ENCODE measurements around the gene SMARCA1. TPM values are rescaled to one million over a fixed set of nuclear protein-coding genes. Genes with fewer than 3 reads are reported as not detected.
A peak's percentile ranks its signal among the peaks of the same experiment; 100 is the strongest.

The SMARCA1 gene
- total RNA-seq, 1 experiment from 2014 or later: 56.9 TPM

GRCh38 chrX:129478516-129478915, 44.8 kb downstream of the SMARCA1 start:
- BruUV-seq (replicated peaks): no TSS peak
- H3K36me3 ChIP-seq (ENCODE audit: insufficient read depth, low read length, poor library complexity, severe bottlenecking): peaks cover 3% of the 10 kb centered on the region
- H3K4me1 ChIP-seq (ENCODE audit: insufficient read depth, low read length, poor library complexity, severe bottlenecking): no peaks in the 10 kb centered on the region
- H3K27me3 ChIP-seq (replicated peaks; ENCODE audit: insufficient read depth, low read depth, low read length, poor library complexity): no peaks in the 10 kb centered on the region
- H3K27ac ChIP-seq (ENCODE audit: low read depth, low read length, poor library complexity, severe bottlenecking): no peak overlapping the region
- intact Hi-C loops (cut with micrococcal nuclease; ENCODE audit: unreplicated experiment): no loop called here
- TF ChIP-seq, protein P1, sequence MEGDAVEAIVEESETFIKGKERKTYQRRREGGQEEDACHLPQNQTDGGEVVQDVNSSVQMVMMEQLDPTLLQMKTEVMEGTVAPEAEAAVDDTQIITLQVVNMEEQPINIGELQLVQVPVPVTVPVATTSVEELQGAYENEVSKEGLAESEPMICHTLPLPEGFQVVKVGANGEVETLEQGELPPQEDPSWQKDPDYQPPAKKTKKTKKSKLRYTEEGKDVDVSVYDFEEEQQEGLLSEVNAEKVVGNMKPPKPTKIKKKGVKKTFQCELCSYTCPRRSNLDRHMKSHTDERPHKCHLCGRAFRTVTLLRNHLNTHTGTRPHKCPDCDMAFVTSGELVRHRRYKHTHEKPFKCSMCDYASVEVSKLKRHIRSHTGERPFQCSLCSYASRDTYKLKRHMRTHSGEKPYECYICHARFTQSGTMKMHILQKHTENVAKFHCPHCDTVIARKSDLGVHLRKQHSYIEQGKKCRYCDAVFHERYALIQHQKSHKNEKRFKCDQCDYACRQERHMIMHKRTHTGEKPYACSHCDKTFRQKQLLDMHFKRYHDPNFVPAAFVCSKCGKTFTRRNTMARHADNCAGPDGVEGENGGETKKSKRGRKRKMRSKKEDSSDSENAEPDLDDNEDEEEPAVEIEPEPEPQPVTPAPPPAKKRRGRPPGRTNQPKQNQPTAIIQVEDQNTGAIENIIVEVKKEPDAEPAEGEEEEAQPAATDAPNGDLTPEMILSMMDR (conservative IDR thresholded peaks at IDR 0.05; ENCODE audit: low read depth, low read length): no peak
- TF ChIP-seq EZH2 (IDR thresholded peaks at IDR 0.05; ENCODE audit: borderline replicate concordance, low read depth, low read length, poor library complexity, severe bottlenecking): no peak
- no peaks in the 10 kb centered on the region for H3K9me3 ChIP-seq (ENCODE audit: low read depth, low read length, poor library complexity, severe bottlenecking)
- ChIA-PET CTCF (no interaction called here), POLR2A (ENCODE audit: low non-redundant PET) (no interaction called here)
- no peak for DNase-seq (ENCODE audit: low spot score)
- no peak overlapping the region for H3K4me3 ChIP-seq (ENCODE audit: low read depth, low read length, poor library complexity, severe bottlenecking)

- Histone ChIP-seq H3K27me3 (replicated peaks; ENCODE audit: insufficient read depth, low read depth, low read length, poor library complexity) (no peaks in the 10 kb centered on the region), H3K36me3 (ENCODE audit: insufficient read depth, low read length, poor library complexity, severe bottlenecking) (peaks cover 7% of the 10 kb centered on the region), H3K4me3 (ENCODE audit: low read depth, low read length, poor library complexity, severe bottlenecking) (no peak overlapping the region), H3K27ac (ENCODE audit: low read depth, low read length, poor library complexity, severe bottlenecking) (no peak overlapping the region), H3K4me1 (ENCODE audit: insufficient read depth, low read length, poor library complexity, severe bottlenecking) (no peaks in the 10 kb centered on the region), H3K9me3 (ENCODE audit: low read depth, low read length, poor library complexity, severe bottlenecking) (no peaks in the 10 kb centered on the region)
- no TSS peak for BruUV-seq (replicated peaks)
- POLR2A ChIA-PET (ENCODE audit: low non-redundant PET): no interaction called here
- DNase-seq (ENCODE audit: low spot score): peak; percentile 20
- CTCF ChIA-PET: no interaction called here
- TF ChIP-seq, protein P1 (conservative IDR thresholded peaks at IDR 0.05; ENCODE audit: low read depth, low read length): no peak
- TF ChIP-seq EZH2 (IDR thresholded peaks at IDR 0.05; ENCODE audit: borderline replicate concordance, low read depth, low read length, poor library complexity, severe bottlenecking): no peak
- intact Hi-C loops (cut with micrococcal nuclease; ENCODE audit: unreplicated experiment): no loop called here
Observed at GRCh38 chrX:129472116-129472515, 51.2 kb downstream of the SMARCA1 start.

GRCh38 chrX:129462707-129463106, 60.6 kb downstream of the SMARCA1 start:
- H3K4me1 ChIP-seq (ENCODE audit: insufficient read depth, low read length, poor library complexity, severe bottlenecking): no peaks in the 10 kb centered on the region
- BruUV-seq (replicated peaks): no TSS peak
- DNase-seq (ENCODE audit: low spot score): peak; percentile 1
- intact Hi-C loops (cut with micrococcal nuclease; ENCODE audit: unreplicated experiment): loop anchor here (5.0 kb wide), 1 partner anchor 145 kb away; no protein-coding TSS in a partner anchor
- ChIA-PET CTCF (no interaction called here), POLR2A (ENCODE audit: low non-redundant PET) (no interaction called here)
- peaks cover 3% of the 10 kb centered on the region for H3K36me3 ChIP-seq (ENCODE audit: insufficient read depth, low read length, poor library complexity, severe bottlenecking)
- H3K9me3 ChIP-seq (ENCODE audit: low read depth, low read length, poor library complexity, severe bottlenecking): no peaks in the 10 kb centered on the region
- no peak overlapping the region for H3K4me3 ChIP-seq (ENCODE audit: low read depth, low read length, poor library complexity, severe bottlenecking)
- TF ChIP-seq, protein P1 (conservative IDR thresholded peaks at IDR 0.05; ENCODE audit: low read depth, low read length): peak; percentile 32; the same call in 1 of the 2 replicates
- no peak for TF ChIP-seq EZH2 (IDR thresholded peaks at IDR 0.05; ENCODE audit: borderline replicate concordance, low read depth, low read length, poor library complexity, severe bottlenecking)
- no peak overlapping the region for H3K27ac ChIP-seq (ENCODE audit: low read depth, low read length, poor library complexity, severe bottlenecking)
- H3K27me3 ChIP-seq (replicated peaks; ENCODE audit: insufficient read depth, low read depth, low read length, poor library complexity): no peaks in the 10 kb centered on the region

All from A673 (cell line).